SHP77 treated with DMSO at 0.1 percent for 48 hours (cell line): ENCODE data around the gene ERC1.

Experiments used
- DNase-seq: peaks from one replicate; lab custom pipeline; 2025; lab: John Stamatoyannopoulos, UW

Gene ERC1

GRCh38 chr12:1401891-1402290 lies 410.9 kb downstream of the ERC1 start:
- no peak for DNase-seq

- DNase-seq, result no peak
These were observed 412.4 kb downstream of the ERC1 start for GRCh38 chr12:1403417-1403816.

DNA sequence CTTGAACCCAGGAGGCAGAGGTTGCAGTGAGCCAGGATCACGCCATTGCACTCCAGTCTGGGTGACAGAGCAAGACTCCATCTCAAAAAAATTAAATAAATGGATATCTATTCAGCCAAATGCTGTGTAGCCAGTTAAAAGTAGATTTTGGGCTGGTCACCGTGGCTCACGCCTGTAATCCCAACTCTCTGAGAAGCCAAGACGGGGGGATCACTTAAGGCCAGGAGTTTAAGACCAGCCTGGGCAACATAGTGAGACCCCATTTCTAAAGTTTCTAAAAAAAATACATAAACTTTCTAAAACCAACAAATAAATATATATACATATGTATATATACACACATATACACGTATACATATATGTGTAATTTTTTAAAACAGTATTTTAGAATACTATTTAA lies 414.6 kb downstream of the ERC1 start:
- DNase-seq, result no peak

GRCh38 chr12:1410794-1411193 lies 419.8 kb downstream of the ERC1 start:
- DNase-seq, result no peak

DNA sequence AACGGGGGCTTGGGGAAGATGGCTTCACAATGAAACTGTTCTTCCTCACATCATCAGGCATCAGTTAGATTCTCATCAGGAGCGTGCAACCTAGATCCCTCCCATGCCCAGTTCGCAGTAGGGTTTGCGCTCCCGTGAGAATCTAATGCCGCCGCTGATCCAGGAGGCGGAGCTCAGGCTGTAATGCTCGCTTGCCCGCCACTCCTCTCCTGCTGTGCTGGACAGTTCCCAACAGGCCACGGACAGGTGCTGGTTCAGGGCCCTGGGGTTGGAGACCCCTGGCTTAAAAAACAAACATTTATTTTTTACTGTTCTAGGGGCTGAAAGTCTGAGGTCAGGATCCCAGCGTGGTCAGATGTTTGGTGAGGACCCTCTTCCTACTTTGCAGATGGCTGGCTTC lies 422.9 kb downstream of the ERC1 start:
- no peak for DNase-seq

- DNase-seq, result no peak
These were observed 427.1 kb downstream of the ERC1 start for GRCh38 chr12:1418144-1418543.

- DNase-seq, result no peak
These were observed 428.9 kb downstream of the ERC1 start for GRCh38 chr12:1419849-1420371.

GRCh38 chr12:1421091-1421846 lies 430.2 kb downstream of the ERC1 start:
- DNase-seq, result no peak

DNA sequence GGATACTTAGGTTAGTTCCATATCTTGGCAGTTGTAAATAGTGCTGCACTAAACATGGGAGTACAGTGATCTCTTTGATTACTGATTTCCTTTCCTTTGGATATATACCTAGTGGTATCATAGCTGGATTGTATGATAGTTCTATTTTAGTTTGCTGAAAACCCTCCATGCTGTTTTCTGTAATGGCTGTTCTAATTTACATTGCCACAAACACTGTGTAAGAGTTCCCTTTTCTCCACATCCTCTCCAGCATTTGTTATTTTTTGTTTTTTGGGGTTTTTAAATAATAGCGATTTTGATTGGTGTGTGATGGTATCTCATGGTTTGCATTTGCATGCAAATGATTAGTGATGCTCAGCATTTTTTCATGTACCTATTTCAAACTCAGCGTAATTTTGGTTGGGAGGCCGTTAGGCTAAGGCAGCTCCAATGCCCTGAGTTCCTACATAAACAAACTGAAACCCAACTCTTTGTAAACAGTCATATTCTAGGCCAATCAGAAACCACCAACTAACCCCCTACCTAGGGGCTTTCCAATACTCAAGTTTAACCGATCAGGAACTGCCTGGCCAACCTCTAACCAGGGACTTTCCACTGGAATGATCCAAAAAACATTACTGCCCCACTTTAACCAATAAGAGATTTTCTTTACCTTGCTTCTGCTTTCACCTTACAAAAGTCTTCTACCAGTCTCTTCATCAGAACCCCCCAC lies 431.7 kb downstream of the ERC1 start:
- DNase-seq, result no peak

DNA sequence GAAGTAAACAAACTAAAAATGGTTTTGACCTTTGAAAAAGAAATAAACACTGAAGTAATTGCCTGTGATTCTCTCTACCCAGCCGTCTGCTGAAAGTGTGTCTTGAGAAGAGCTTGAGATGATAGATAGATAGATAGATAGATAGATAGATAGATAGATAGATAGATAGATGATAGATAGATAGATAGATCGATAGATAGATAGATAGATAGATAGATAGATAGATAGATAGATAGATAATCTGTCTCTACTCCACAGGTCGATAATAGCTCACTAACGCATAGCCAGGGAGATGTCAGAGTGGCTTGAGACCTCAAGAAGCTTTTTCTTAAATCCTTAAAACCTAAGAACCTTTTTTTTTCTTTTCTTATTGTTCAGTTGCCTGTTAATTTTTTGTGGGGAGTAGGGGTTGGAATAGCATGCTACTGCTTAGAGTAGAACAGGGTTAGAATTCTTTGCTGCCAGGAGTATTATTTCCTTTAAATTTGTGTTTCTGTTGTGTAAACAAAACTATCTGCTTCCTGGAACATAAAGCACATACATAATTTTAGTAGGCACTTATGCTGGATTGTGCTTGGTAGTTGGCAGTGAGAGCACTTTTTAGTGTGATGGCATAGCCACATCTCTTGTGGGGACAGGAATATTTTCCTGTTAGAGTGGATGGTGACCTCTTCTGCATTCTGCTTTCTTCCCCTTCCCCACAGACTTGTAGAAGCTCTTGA lies 433.8 kb downstream of the ERC1 start:
- no peak for DNase-seq

DNA sequence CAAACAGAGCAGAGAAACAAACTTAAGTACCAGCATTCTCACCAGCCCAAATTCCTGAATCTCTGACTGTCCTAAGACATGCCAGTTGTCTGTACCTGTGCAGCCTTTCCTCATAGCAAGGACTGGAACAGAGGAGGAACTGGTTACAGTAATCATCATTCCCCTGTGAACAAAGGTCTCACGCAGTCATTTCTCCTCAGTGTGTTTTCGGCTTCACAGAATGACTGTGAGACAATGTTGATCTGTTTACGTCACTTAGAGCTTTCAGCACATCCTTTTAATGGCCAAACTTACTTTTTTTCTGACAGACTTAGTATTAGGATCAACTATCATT lies 434.3 kb downstream of the ERC1 start:
- no peak for DNase-seq

GRCh38 chr12:1428671-1429070 lies 437.6 kb downstream of the ERC1 start:
- no peak for DNase-seq

- no peak for DNase-seq
These were observed 439.0 kb downstream of the ERC1 start for GRCh38 chr12:1429980-1430379.

DNA sequence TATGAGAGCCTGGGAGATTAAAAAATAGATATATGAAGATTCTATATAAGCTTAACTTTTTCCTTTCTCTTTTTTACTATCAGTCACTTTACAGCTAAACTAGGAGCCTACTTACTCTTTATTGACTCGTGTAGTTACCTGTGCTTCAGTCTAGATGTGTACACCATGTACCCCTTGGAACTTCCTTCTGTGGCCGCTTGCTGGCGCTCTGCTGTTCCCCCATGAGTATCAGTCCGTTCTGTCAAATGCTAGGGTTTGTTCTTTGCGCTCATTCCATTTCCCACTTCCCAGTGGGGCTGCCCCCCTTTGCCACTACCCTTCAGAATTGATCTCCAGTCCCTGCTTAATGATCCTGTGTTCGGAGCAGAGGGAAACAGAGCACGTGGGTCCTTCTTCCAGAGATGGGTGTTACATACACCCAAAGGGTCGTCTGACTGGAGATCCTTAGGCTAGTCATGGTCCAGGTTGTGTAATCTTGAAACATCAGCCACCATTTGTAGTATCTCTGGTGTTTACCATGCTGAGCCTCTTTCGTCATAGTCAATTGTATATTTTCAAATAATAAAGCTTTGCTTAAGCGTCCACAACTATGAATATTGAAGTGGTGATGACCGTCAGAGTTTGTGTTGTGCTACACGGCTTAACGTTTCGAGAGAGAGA lies 443.4 kb downstream of the ERC1 start:
- DNase-seq, result no peak

- DNase-seq, result no peak
These were observed 444.0 kb downstream of the ERC1 start for GRCh38 chr12:1435044-1435443.

GRCh38 chr12:1435456-1435855 lies 444.4 kb downstream of the ERC1 start:
- no peak for DNase-seq

DNA sequence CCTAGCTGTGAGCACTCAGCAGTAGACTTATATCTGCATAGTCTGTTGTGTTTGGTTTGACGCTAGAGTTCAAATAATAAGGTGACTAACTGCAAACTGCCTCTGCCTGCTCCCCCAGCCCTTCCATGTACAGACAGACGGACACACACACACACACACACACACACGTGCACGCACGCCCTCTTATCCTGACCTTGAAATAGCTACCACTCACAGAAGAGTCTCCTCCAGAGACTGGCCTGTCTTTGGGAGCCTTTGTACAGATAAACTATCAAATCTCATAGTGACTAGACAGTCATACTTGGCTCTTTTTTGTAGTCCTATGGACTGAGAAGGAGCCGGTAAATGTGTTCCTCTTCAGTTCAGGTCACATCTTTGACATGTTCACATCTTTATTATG lies 445.0 kb downstream of the ERC1 start:
- DNase-seq, result no peak

- DNase-seq, result no peak
These were observed 446.0 kb downstream of the ERC1 start for GRCh38 chr12:1436981-1437380.

DNA sequence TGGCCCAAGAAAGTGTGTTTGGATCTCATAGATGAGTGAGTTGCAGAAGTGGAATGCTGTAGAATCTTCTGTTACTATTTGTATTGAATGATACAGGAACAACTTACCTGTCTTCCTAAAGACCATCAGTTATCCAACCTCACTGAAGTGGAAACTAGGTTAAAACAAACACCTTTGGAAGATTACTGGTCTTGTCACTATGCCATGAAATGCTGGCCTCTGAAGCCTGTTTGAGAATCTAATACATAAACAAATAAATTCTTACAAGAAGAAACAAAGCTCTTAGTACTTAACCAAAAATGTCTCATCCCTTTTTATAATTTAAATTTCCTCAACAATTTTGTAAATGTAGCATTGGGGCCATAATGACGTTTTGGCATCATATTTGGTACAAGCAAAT lies 448.2 kb downstream of the ERC1 start:
- no peak for DNase-seq

- no peak for DNase-seq
These were observed 448.7 kb downstream of the ERC1 start for GRCh38 chr12:1439687-1440086.

GRCh38 chr12:1443421-1444141 lies 452.6 kb downstream of the ERC1 start:
- no peak for DNase-seq

GRCh38 chr12:1444142-1444516 lies 453.1 kb downstream of the ERC1 start:
- DNase-seq, result no peak
